Body of pancreas (tissue), 4 donors: ENCODE data around the gene GRIN1. TPM values are rescaled to one million over a fixed set of nuclear protein-coding genes. Genes with fewer than 3 reads are reported as not detected.

Source experiments
- ATAC-seq: fragments of 150-250 bp; one replicate; pipeline ENCODE4 v1.9.1; 2016
- DNase-seq, 4 donors: peaks; one replicate each; pipeline ENCODE4 v3.0.0-alpha.2; 2019
- H3K27ac ChIP-seq, 4 donors: fragments of 200-600 bp; sonication (generic); 1 replicate in 3 of 4; 2 replicates in 1 of 4; pipeline versions ENCODE4 v1.5.1 to v1.6.1; 2016 to 2019; ENCODE audit warnings: mild to moderate bottlenecking in 1 of 4, mixed read lengths in 1 of 4, moderate library complexity in 1 of 4
- H3K27me3 ChIP-seq, 2 donors: fragments of 200-600 bp; sonication (generic); one replicate each; pipeline ENCODE4 v1.6.0; 2016; ENCODE audit warnings: mild to moderate bottlenecking in 1 of 2
- H3K36me3 ChIP-seq, 2 donors: fragments of 200-600 bp; sonication (generic); replicated peaks in 1 of 2; 2 replicates each; pipeline ENCODE4 v1.5.1; 2016; ENCODE audit warnings: low read depth in 2 of 2; ENCODE audit not compliant: insufficient read depth in 1 of 2
- H3K4me1 ChIP-seq: fragments of 200-600 bp; sonication (generic); one replicate; pipeline ENCODE4 v1.6.0; 2016
- H3K4me3 ChIP-seq, 2 donors: fragments of 200-600 bp; sonication (generic); 1 replicate in 1 of 2; 2 replicates in 1 of 2; pipeline ENCODE4 v1.5.1; 2016 to 2019
- H3K9me3 ChIP-seq, 3 donors: fragments of 200-600 bp; sonication (generic); 1 replicate in 2 of 3; 2 replicates in 1 of 3; pipeline ENCODE4 v1.5.1; 2016
- POLR2A ChIP-seq, 3 donors: fragments of 450-650 bp; IDR thresholded peaks; one replicate each; pipeline ENCODE4 v1.6.1; 2016; ENCODE audit warnings: antibody characterized with exemption in 3 of 3, mild to moderate bottlenecking in 2 of 3
- WGBS, 2 donors: methylation state at CpG; one replicate each; pipeline ENCODE4 v1.1.5; 2017; 5-methylcytosine and 5-hydroxymethylcytosine counted together
- intact Hi-C: fragments of 100-400 bp; cut with DNase I; formaldehyde crosslinking; loops from one replicate; pipeline ENCODE4 v1.15.1; 2023
- total RNA-seq, 2 donors: library from RNA; depleted of rRNA; stranded (reverse); fragments of >200 nt; gene quantifications; one replicate each; pipeline ENCODE4 v1.1.0, GENCODE V29; 2016
- TF ChIP-seq, protein P1 (sequence below), 7 experiments: fragments of 450-650 bp in 4 of 7; fragments of 200-600 bp in 3 of 7; sonication (generic) in 3 of 7; IDR thresholded peaks; one replicate each; pipeline ENCODE4 v1.5.1; 2016 to 2019; ENCODE audit warnings: antibody characterized with exemption in 7 of 7

GRIN1 gene
- total RNA-seq, 2 donors from 2014 or later = not detected

DNA sequence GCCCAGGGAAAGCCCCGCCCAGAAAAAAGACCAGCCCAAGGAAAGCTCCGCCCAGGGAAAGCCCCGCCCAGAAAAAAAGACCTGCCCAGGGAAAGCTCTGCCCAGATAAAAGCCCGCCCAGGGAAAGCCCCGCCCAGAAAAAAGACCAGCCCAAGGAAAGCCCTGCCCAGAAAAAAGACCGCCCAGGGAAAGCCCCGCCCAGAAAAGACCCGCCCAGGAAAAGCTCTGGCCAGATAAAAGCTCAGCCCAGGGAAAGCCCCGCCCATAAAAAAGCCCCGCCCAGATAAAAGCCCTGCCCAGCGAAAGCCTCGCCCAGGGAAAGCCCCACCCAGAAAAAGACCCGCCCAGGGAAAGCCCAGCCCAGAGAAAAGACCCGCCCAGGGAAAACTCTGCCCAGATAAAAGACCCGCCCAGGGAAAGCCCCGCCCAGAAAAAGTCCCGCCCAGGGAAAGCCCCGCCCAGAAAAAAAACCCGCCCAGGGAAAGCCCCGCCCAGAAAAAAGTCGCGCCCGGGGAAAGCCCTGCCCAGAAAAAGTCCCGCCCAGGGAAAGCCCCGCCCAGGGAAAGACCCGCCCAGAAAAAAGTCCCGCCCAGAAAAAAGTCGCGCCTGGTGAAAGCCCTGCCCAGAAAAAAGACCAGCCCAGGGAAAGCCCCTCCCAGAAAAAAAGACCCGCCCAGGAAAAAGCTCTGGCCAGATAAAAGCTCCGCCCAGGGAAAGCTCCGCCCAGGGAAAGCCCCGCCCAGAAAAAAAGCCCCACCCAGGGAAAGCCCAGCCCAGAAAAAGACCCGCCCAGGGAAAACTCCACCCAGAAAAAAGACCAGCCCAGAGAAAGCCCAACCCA lies 11.9 kb downstream of the GRIN1 start:
- Histone ChIP-seq H3K36me3 (no peaks in the 10 kb centered on the region), H3K4me3 (no peak overlapping the region), H3K27ac (no peak overlapping the region), H3K27me3 (peaks cover 0 to 5% of the 10 kb centered on the region in 2 donors), H3K9me3 (no peaks in the 10 kb centered on the region), H3K4me1 (no peaks in the 10 kb centered on the region)
- intact Hi-C loops = no loop called here
- TF ChIP-seq, protein P1, sequence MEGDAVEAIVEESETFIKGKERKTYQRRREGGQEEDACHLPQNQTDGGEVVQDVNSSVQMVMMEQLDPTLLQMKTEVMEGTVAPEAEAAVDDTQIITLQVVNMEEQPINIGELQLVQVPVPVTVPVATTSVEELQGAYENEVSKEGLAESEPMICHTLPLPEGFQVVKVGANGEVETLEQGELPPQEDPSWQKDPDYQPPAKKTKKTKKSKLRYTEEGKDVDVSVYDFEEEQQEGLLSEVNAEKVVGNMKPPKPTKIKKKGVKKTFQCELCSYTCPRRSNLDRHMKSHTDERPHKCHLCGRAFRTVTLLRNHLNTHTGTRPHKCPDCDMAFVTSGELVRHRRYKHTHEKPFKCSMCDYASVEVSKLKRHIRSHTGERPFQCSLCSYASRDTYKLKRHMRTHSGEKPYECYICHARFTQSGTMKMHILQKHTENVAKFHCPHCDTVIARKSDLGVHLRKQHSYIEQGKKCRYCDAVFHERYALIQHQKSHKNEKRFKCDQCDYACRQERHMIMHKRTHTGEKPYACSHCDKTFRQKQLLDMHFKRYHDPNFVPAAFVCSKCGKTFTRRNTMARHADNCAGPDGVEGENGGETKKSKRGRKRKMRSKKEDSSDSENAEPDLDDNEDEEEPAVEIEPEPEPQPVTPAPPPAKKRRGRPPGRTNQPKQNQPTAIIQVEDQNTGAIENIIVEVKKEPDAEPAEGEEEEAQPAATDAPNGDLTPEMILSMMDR (IDR thresholded peaks at IDR 0.05) = no peak
- TF ChIP-seq POLR2A (IDR thresholded peaks at IDR 0.05) = no peak
- 20 to 29% methylated on average over 32 to 34 of the region's 34 CpGs for WGBS, 2 donors
- peak; percentile 65 for ATAC-seq
- peak in 3 of 4 donors; percentile 56 to 76 (median 66) for DNase-seq

DNA sequence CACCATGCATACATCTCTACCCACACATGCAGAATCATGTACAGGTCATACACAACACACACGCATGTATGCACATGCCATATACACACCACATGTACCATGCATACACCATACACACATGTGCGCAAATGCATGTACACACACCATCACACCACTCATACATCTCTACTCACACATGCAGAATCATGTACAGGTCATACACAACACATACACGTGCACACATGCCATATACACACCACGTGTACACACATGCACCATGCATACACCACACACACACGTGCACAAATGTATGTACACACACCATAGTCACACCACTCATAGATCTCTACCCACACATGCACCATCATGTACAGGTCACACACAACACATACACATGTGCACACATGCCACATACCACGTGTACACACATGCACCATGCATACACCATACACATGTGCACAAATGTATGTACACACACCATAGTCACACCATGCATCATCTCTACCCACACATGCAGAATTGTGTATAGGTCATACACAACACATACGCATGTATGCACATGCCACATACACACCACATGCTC lies 14.0 kb downstream of the GRIN1 start:
- no peak overlapping the region for H3K27ac ChIP-seq

DNA sequence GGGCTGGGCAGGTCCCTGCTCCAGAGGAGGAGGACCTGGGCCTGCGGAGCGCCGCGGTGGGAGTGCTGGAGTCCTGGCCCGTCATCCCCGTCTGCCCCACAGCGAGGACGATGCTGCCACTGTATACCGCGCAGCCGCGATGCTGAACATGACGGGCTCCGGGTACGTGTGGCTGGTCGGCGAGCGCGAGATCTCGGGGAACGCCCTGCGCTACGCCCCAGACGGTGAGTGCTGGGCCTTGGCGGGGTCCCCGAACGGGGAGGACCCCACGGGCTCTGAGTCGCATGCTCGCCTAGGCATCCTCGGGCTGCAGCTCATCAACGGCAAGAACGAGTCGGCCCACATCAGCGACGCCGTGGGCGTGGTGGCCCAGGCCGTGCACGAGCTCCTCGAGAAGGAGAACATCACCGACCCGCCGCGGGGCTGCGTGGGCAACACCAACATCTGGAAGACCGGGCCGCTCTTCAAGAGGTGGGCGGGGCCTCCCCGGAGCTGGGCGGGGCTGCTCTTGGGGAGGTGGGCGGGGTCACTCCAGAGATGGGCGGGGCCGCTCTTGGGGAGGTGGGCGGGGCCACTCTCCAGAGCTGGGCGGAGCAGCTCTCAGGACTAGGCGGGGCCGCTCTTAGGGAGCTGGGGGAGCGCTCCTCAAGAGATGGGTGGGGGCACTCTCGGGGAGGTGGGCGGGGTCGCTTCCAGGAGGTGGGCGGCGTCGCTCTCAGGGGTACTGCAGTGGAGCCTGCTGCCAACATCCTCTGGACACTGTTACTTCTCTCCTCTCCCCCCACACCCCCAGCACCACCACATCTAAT lies 17.8 kb downstream of the GRIN1 start:
- no peaks in the 10 kb centered on the region for H3K9me3 ChIP-seq
- DNase-seq (peak in 1 of 4 donors; percentile 22), ATAC-seq (no peak)
- no peak overlapping the region for H3K27ac ChIP-seq
- peaks cover 0 to 16% of the 10 kb centered on the region in 2 donors for H3K27me3 ChIP-seq
- no peaks in the 10 kb centered on the region for H3K36me3 ChIP-seq
- TF ChIP-seq, protein P1 (IDR thresholded peaks at IDR 0.05) = no peak
- TF ChIP-seq POLR2A (IDR thresholded peaks at IDR 0.05) = no peak
- intact Hi-C loops = no loop called here
- H3K4me3 ChIP-seq = no peak overlapping the region
- H3K4me1 ChIP-seq = peaks cover 9% of the 10 kb centered on the region
- 4 to 8% methylated on average over 5 to 62 of the region's 65 CpGs for WGBS, 2 donors

More for the DNA sequence above, 14.0 kb downstream of the GRIN1 start:
- DNase-seq (no peak), ATAC-seq (no peak)
- peaks cover 6% of the 10 kb centered on the region for H3K4me1 ChIP-seq
- H3K36me3 ChIP-seq = no peaks in the 10 kb centered on the region
- no peak for TF ChIP-seq POLR2A (IDR thresholded peaks at IDR 0.05)
- TF ChIP-seq, protein P1 (IDR thresholded peaks at IDR 0.05) = no peak
- intact Hi-C loops = no loop called here
- H3K4me3 ChIP-seq = no peak overlapping the region
- H3K9me3 ChIP-seq = no peaks in the 10 kb centered on the region
- 83 to 94% methylated on average over 7 of the region's 7 CpGs for WGBS, 2 donors
- no peaks in the 10 kb centered on the region for H3K27me3 ChIP-seq

DNA sequence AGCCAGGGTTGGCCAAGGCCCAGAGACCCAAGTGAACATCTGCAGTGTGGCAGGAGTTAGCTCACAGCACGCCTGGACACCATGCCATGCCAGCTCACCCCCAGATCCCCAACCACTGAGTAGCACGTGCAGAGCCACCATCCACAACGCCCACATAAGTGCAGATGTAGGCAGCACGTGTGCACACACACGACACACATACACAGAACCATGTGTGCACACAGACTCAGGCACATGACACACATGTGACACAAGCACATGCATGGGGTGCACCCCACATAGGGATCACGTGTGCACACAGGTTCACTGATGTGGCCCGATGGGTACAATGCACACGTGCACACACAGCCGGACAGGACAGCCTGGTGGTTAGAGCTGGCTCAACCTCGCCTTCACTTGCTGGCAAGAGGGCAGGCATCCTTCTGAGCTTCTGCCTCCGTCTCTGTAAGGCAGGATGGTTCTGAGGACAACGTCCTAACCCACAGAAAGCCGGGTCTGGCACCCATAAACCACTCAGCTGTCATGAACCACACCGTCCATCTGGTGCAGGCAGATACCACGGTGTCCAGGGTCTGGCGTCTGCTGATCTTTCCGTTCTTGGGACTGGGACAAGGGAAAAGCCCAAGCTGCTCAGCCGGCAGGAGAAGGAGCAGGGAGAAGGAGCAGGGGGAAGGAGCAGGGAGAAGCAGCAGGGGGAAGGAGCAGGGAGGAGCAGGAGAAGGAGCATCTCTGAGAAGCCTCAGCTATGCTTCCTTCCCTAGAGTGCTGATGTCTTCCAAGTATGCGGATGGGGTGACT lies 18.9 kb downstream of the GRIN1 start:
- DNase-seq = no peak
- no peak overlapping the region for H3K27ac ChIP-seq
- intact Hi-C loops = no loop called here
- H3K4me3 ChIP-seq = no peak overlapping the region
- peaks cover 0 to 23% of the 10 kb centered on the region in 2 donors for H3K27me3 ChIP-seq
- TF ChIP-seq, protein P1 (IDR thresholded peaks at IDR 0.05) = no peak
- TF ChIP-seq POLR2A (IDR thresholded peaks at IDR 0.05) = no peak
- H3K4me1 ChIP-seq = peaks cover 20% of the 10 kb centered on the region
- H3K9me3 ChIP-seq = no peaks in the 10 kb centered on the region
- no peaks in the 10 kb centered on the region for H3K36me3 ChIP-seq
- WGBS, 2 donors = 49 to 60% methylated on average over 13 to 19 of the region's 19 CpGs
- no peak for ATAC-seq
